Fibroblast of gingiva (primary cell): ENCODE data around the gene FOXO4.

Experiments
- DNase-seq: peaks from one replicate; pipeline ENCODE4 v3.0.0-alpha.2; 2011; ENCODE audit warnings: low read depth

The FOXO4 gene

GRCh38 chrX:71140440-71140839, 44.8 kb downstream of the FOXO4 start:
- DNase-seq = no peak

GRCh38 chrX:71143508-71143907, 47.9 kb downstream of the FOXO4 start:
- peak; percentile 22 for DNase-seq

GRCh38 chrX:71144651-71145050, 49.0 kb downstream of the FOXO4 start, which contains the start of gene NLGN3:
TSS of gene NLGN3 (plus strand) at chrX:71144841. CDS start at chrX:71147750, 2,909 bp downstream.
- DNase-seq = no peak

GRCh38 chrX:71147496-71148277, 52.0 kb downstream of the FOXO4 start:
- no peak for DNase-seq

- DNase-seq = no peak
Observed at GRCh38 chrX:71148278-71148663, 52.6 kb downstream of the FOXO4 start.

- no peak for DNase-seq
Observed at GRCh38 chrX:71151366-71151765, 55.7 kb downstream of the FOXO4 start.
